ENCODE data around the gene PARS2. TPM values are rescaled to one million over a fixed set of nuclear protein-coding genes. Genes with fewer than 3 reads are reported as not detected.
A peak's percentile ranks its signal among the peaks of the same experiment; 100 is the strongest.

Gene PARS2
- total RNA-seq, 6 donors from 2014 or later = 1.0 to 4.8 (median 3.9) TPM

GRCh38 chr1:54808443-54809207, 44.3 kb upstream of the PARS2 start:
- H3K4me1 ChIP-seq = no peaks in the 10 kb centered on the region
- TF ChIP-seq POLR2A (IDR thresholded peaks at IDR 0.05) (no peak), CTCF (IDR thresholded peaks at IDR 0.05) (no peak), EP300 (IDR thresholded peaks at IDR 0.05) (no peak), POLR2AphosphoS5 (IDR thresholded peaks at IDR 0.05) (no peak)
- no peak for ATAC-seq (ENCODE audit: low FRiP score in 2 of 2)
- DNase-seq = peak in 1 of 2 donors; percentile 7
- H3K36me3 ChIP-seq = no peaks in the 10 kb centered on the region
- H3K27me3 ChIP-seq = no peaks in the 10 kb centered on the region
- no peaks in the 10 kb centered on the region for H3K9me3 ChIP-seq
- no peak overlapping the region for H3K27ac ChIP-seq
- no peak overlapping the region for H3K4me3 ChIP-seq
- 71 to 81% methylated on average over 12 of the region's 12 CpGs for WGBS, 2 donors

- DNase-seq = no peak
- TF ChIP-seq POLR2A (IDR thresholded peaks at IDR 0.05) (no peak), EP300 (IDR thresholded peaks at IDR 0.05) (no peak), POLR2AphosphoS5 (IDR thresholded peaks at IDR 0.05) (no peak), CTCF (IDR thresholded peaks at IDR 0.05) (no peak)
- H3K27ac ChIP-seq = no peak overlapping the region
- no peaks in the 10 kb centered on the region for H3K4me1 ChIP-seq
- no peak overlapping the region for H3K4me3 ChIP-seq
- no peaks in the 10 kb centered on the region for H3K36me3 ChIP-seq
- no peaks in the 10 kb centered on the region for H3K9me3 ChIP-seq
- no peak for ATAC-seq (ENCODE audit: low FRiP score in 2 of 2)
- WGBS, 2 donors = 85 to 91% methylated on average over 6 to 7 of the region's 7 CpGs
- H3K27me3 ChIP-seq = no peaks in the 10 kb centered on the region
Measured at GRCh38 chr1:54807756-54808155, 43.4 kb upstream of the PARS2 start.

GRCh38 chr1:54806931-54807611, 42.7 kb upstream of the PARS2 start:
- no peak for TF ChIP-seq POLR2A (IDR thresholded peaks at IDR 0.05)
- TF ChIP-seq EP300 (IDR thresholded peaks at IDR 0.05) = no peak
- TF ChIP-seq CTCF (IDR thresholded peaks at IDR 0.05) = no peak
- no peak for TF ChIP-seq POLR2AphosphoS5 (IDR thresholded peaks at IDR 0.05)
- Histone ChIP-seq H3K4me1 (peaks cover 0 to under 1% (median 0%) of the 10 kb centered on the region in 4 donors), H3K27me3 (no peaks in the 10 kb centered on the region), H3K36me3 (no peaks in the 10 kb centered on the region), H3K4me3 (no peak overlapping the region), H3K9me3 (no peaks in the 10 kb centered on the region), H3K27ac (no peak overlapping the region)
- WGBS, 2 donors = 69 to 75% methylated on average over 9 to 11 of the region's 11 CpGs
- ATAC-seq (ENCODE audit: low FRiP score in 2 of 2) (no peak), DNase-seq (peak; percentile 26 to 34)

GRCh38 chr1:54805981-54806381, 41.7 kb upstream of the PARS2 start:
- Histone ChIP-seq H3K4me3 (no peak overlapping the region), H3K4me1 (peaks cover 2 to 10% (median 6%) of the 10 kb centered on the region in 4 donors), H3K27me3 (no peaks in the 10 kb centered on the region), H3K36me3 (no peaks in the 10 kb centered on the region), H3K9me3 (no peaks in the 10 kb centered on the region), H3K27ac (no peak overlapping the region)
- ATAC-seq (ENCODE audit: low FRiP score in 2 of 2) = no peak
- peak in 1 of 2 donors; percentile 82 for DNase-seq
- WGBS, 2 donors = 69 to 81% methylated on average over 6 to 28 of the region's 35 CpGs
- TF ChIP-seq POLR2A (IDR thresholded peaks at IDR 0.05) (no peak), POLR2AphosphoS5 (IDR thresholded peaks at IDR 0.05) (no peak), EP300 (IDR thresholded peaks at IDR 0.05) (no peak), CTCF (IDR thresholded peaks at IDR 0.05) (no peak)

Measured in upper lobe of left lung (tissue), 6 donors.